Measurements from ENCODE around the gene PRKAR1B.
"Not testable (repeated sequence)": the region's sequence is repeated elsewhere in the genome, so short reads cannot be mapped to it uniquely, and the experiment has no call there.

The PRKAR1B gene

DNA sequence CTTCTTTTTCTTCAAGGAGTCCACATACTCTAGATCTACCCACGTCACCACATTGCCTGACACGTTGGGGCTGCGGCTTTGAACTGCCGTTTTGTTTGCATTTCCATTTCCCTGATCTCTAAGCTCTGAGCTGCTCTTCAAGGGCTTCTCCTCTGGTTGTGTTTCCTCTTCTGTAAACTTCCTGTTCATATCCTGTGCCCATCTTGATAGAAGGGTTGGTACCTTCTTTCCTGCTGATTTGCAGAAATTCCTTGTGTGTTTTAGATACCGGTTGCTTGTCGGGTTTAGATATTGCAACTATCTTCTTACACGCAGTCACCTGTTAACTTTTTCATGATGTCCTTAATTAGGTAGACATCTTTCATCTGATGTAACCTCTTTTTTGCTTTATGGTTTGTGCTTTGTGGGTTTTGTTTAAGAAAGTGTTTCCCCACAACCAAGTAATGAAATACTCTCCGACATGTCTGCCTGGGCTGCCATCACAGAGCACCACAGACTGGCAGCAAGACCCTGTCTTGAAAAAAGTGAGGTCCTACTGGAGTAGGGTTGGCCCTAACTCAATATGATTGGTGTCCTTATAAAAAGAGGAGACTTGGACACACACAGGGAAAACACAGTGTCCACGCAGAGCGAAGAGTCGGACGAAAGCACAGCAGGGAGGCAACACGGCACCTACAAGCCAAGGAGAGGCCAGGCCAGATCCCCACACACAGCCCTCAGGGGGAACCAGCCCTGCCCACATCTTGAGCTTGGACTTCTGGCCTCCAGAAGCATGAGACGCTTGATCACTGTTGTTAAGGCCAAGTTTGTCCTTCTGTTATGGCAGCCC is 108.3 kb downstream of the PRKAR1B start:
- DNase-seq: no peak

GRCh38 chr7:617614-618538 is 109.2 kb downstream of the PRKAR1B start:
- no peak for DNase-seq

DNA sequence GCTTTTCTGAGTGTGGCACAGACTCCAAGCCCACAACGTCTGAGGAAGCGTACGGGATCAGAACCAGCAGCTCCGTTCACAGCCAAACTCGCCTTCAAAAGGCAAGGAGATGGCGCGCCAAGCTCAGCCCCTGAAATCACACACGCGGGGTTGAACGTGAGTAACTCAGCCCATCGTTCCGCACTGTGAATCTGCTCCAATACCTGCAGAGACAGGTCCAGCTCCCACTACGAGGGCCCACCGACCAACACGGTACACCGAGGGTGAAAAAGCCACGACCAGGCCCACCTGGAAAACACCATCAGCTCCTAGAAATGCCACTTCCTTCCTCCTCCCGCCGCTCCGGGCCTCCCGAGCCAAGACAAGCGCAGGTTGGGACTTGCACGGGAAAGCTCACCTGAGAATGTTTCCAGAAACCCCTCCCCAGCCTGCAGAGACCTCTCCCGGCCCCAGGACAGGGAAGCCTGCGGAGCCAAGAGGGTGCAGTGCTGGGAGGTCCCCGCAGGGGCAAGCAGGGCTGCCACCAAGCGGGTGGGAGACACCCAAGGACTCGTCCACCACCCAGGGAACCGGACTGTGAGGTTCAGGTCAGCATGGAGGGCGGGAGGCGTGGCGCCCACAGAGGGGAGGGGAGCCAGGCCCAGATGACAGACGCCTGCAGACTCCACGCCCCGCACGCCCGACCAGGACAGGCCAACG is 113.5 kb downstream of the PRKAR1B start:
- DNase-seq: no peak

DNA sequence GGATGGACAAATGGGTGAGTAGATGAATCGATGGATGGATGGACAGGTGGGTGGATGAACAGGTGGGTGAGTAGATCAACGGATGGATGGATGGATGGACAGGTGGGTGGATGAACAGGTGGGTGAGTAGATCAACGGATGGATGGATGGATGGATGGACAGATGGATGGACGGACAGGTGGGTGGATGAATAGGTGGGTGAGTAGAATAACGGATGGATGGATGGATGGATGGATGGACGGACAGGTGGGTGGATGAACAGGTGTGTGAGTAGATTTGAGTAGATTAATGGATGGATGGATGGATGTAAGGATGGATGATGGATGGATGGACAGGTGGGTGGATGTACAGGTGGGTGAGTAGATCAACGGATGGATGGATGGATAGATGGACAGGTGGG is 115.2 kb downstream of the PRKAR1B start:
- DNase-seq: not testable (repeated sequence)

DNA sequence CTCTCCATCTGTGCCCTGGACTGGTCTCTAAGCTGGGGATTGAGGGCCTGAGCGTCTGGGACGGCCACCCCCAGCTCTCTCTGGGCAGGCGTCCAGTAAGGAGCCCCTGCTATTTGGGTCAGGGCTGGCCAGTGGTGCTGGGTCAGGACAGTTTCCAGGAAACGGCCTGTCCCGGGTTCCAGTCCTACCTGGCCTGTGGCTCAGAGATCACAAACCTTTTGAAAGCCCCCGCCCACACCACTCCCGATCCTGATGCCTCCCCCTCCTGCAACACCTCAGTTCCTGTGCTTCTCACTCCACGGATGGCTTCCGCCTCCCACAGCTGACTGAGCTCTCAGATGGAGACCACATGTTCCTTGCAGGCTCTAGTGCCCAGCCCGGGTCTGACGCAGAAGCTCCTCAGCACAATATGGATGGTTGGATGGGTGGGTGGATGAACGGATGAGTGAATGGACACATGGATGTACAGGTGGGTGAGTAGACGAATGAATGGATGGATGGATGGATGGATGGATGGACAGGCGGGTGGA is 115.7 kb downstream of the PRKAR1B start:
- DNase-seq: no peak

DNA sequence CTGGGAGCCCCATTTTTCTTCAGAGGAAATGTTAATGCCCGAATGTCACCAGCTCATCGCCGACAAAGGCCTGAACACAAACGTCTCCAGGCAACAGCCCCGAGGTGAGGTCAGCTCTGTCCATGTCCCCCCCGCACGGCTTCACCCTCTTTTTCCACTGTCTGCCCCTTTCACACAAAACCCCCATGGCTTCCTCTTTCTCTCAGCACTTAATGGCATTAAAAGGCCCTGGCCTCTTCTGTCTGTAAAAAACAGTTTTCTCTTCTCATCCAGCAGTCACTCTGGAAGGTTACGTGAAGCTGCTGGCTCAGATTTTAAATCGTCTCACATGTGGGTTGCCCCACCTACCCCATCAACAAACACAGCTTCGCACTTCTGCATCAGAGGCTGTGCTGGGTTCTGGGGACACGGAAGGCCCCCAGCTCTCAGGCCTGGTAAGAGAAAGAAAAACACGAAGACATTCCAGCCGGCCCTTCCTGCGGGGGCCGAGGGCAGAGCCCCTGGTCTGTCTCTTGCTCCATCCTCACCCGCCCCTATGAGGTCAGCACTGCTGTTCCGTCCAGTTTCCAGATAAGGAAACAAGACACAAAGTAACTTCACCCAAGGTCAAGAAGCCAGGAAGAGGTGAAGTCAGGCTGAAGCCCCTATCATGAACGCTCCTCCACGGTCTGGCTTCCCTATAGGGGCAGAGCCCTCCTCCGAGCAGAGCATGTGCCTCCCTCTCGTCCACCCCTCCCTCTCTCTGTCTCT is 116.4 kb downstream of the PRKAR1B start:
- no peak for DNase-seq

GRCh38 chr7:610141-610530 is 116.9 kb downstream of the PRKAR1B start:
- no peak for DNase-seq

DNA sequence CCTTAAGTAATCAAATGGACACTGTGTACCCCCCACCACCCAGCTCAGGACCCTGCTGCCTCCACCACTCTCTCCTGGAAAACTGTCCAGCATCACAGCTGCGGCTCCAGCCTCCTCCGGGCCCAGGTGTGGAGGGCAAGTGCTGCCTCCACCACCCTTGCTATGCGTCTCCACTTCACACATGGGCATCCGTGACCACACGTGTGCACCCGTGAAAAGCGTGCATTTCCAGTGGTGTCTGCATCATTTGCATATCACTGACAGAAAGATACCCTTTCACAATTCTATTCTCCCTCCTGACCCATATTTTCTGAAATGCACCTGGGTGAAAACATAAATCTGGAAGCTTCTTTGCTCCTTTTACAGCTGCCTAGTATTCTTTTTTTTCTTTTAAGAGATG is 117.7 kb downstream of the PRKAR1B start:
- DNase-seq: no peak

GRCh38 chr7:608954-609353 is 118.1 kb downstream of the PRKAR1B start:
- no peak for DNase-seq

DNA sequence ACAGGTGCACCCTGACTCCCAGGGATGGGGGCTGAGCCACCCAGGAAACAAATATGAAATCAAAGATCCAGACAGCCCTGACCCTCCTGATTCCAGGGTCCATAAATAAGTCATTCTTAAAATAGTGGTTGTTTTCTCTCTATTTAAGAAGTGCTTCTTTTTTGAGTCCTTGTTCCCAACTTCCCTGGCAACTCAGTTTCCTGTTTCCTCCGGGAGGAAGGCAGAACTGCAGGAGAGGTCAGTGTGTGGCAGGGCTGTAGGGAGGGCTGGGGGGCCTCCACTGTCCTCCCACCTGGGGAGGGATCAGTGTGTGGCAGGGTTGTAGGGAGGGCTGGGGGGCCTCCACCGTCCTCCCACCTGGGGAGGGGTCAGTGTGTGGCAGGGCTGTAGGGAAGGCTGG is 118.7 kb downstream of the PRKAR1B start:
- DNase-seq: no peak

DNA sequence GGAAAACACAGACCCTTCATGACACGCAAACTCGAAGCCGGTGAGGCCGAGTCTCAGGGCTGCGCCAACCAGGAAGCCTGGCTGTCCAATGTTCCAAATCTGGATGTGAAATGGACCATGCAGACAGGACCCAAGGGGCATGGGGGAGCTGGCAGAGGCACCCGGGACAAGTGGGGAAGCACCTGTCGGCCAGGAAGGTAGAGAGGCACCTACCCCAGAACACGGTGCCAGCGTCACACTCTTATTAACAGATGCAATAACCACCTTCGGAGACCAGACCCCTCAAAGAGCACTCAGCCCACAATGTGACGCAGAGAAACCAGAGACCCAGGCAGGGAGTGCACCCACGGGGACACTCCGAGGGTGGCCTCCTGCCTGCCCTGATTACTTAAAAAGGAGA is 119.1 kb downstream of the PRKAR1B start:
- DNase-seq: no peak

DNA sequence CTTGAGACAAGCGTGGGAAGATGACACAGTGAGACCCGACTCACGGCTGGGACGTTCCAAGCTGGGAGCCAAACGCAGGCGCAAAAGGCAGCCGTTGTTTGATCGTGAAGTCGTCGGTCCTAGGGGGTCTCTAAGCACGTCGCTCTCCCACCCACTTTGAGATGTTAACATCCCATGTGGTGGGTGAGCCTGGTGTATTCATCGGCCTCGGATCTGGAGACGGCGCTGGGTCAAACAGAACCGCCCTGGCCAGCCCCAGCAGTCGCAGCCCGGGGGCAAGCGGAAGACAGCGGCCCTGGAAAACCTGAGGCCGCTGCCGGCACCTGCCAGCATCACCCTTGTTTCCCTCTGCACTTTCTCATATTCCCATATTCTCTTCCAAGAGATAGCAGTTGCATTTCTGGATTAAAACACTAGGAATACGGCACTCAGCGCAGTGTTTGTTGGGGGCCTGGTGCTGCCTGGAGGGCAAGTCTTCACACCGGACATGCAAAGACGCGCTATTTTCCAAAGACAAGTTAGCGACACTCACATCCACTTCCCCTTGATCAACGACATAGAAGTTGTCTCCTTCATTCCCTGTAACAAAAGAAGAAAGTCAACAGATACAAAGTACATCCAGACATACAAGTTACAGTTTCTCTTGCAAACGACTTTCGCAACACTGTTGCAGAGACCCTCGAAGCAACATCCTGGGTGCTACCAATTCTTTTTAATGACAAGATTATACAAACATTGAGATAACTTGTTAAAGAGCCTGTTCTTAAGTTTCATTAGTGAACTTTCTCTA is 121.2 kb downstream of the PRKAR1B start:
- no peak for DNase-seq

GRCh38 chr7:604884-605531 is 122.1 kb downstream of the PRKAR1B start:
- no peak for DNase-seq

GRCh38 chr7:604001-604883 is 122.8 kb downstream of the PRKAR1B start:
- DNase-seq: no peak

DNA sequence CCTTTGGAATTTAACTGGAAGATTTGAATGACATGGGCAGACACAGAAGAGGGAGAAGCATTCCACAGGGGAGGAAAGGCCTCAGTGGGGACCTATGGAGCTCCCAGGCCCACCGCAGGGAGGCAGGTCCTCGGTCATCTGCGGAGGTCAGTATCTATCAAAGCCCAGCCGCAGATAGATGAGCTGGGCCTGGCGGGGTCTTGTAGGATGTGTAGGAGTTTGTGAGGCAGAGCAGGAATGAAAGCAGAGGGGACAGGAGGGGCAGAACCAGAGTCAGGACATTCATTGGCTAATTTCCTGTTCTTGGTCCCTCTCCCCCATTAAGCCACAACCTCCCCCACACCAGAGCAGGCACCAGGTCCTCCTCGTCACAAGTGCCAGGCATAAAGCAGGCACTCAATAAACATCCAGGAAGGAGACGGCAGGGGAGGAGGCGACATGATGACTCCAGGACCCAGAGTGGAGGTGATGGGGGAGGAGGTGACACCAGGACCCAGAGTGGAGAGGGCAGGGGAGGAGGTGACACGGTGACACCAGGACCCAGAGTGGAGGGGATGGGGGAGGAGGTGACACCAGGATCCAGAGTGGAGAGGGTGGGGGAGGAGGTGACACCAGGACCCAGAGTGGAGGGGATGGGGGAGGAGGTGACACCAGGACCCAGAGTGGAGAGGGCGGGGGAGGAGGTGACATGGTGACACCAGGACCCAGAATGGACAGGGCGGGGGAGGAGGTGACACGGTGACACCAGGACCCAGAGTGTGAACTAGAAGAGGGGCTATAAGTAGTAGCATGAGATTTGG is 123.7 kb downstream of the PRKAR1B start:
- DNase-seq: no peak

DNA sequence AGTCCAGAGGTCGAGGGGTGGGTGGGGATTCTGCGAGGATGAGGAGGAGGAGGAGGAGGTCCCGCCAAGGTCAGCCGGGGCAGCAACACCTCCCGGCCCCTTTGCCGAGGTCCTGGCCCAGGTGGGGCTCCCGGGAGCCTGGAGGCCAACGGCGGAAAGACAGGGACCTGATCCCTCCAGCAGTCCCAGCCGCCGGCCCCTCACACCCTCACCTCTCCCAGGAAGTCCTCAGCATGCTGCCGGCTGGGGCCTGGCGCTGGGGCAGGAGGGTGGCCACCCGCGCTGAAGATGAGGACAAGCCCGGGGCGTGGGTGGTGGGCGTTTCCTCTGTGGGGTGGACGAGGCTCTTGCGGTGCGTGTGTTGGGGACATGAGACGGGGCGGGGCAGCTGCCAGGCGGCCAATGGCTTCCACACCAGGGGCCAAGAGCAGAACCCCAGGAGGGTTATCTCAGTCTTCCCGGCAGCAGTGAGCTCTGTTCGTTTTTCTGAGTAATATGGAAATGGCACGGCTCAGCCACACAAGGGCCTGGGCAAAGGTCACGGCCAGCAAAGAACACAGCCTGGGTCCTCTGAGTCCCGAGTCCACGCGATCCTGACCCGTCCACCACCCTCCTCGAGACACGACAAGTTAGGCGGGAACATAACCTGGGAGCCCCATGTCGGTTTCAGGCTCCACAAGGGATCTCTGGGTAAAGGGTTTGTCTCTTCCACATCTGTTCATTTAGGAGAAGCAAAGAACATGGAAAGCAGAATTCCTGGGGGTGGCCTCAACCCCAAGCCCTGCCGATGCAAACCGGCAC is 124.5 kb downstream of the PRKAR1B start:
- DNase-seq: no peak

DNA sequence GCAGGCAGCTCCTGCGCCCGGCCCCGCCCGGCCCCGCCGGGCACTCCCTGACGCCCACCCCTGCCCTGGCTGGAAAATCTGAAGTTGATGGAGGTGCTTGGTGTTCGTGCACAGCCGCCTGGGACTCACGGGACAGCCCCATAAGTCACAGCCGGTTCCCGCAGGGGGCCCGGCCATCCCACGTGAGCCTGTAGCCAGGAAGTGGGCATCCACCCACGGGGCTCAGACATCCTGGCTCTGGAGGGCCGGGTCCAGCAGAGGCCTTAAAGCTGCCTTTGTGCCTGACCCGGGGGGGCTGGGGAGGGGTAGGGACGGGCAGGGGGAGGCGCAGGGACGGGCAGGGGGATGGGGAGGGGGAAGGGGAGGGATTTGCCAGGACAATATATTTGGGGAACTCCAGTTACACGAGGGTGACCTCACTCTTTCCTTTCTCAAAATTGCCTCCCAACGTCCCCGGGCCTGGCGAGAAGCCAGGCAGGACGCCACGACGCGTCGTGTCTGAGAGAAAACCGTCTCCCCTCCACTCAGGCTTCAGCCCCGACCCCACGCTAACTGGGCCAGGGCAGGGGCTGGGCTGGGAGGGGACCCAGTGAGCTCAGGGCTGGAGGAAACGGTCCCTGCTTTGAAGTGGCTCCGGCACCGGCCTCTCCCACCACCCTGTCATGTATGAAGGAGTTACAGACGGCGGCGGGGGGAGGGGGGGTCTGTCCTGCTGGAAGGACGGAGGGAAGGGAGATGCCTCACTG is 125.3 kb downstream of the PRKAR1B start:
- peak in 1 of 3 experiments; percentile 29 for DNase-seq

All from NCI-H1417 (cell line).